ENCODE data around the gene CLIP1. TPM values are rescaled to one million over a fixed set of nuclear protein-coding genes. Genes with fewer than 3 reads are reported as not detected.
"Not testable (repeated sequence)": the region's sequence is repeated elsewhere in the genome, so short reads cannot be mapped to it uniquely, and the experiment has no call there.

The CLIP1 gene
- total RNA-seq, 2 experiments from 2014 or later, result 11.2 to 25.6 TPM

DNA sequence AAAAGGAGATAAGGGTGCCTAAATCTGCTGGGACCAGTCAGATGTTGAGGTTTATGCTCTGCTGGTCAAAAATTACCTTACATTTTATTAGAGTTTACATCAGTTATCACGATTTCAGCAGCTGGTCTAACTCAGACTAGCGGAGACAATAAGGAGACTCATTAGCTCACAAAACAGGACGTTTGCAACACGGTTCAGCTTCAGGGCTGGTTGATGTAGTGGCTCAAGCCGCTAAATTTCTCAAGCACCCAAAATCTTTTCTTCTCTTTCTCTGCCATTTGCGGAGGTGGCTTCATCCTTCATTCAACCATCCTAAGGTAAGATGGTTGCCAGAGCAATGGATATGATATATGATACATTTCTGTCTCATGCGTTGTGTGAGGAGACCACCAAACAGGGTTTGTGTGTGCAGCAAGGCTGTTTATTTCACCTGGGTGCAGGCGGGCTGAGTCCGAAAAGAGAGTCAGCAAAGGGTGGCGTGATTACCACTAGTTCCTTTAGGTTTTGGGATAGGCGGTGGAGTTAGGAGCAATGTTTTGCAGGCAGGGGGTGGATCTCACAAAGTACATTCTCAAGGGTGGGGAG, 30.3 kb upstream of the CLIP1 start:
- POLR2A ChIA-PET, result interaction anchor here (0.6 to 0.7 kb wide), 3 partner anchors 15 to 781 kb away, joined by 3 to 5 read pairs (median 5); no protein-coding TSS in a partner anchor
- H3K4me1 ChIP-seq (ENCODE audit: insufficient read depth, low read length, poor library complexity, severe bottlenecking), result peaks cover 16% of the 10 kb centered on the region
- no peak for DNase-seq (ENCODE audit: low spot score)
- no peak overlapping the region for H3K4me3 ChIP-seq (ENCODE audit: low read depth, low read length, poor library complexity, severe bottlenecking)
- H3K9me3 ChIP-seq (ENCODE audit: low read length), result no peaks in the 10 kb centered on the region
- BruUV-seq (replicated peaks), result no TSS peak
- CTCF ChIA-PET (ENCODE audit: unreplicated experiment), result interaction anchor here (0.7 kb wide), 1 partner anchor 38 kb away, joined by 3 read pairs; no protein-coding TSS in a partner anchor
- no peaks in the 10 kb centered on the region for H3K36me3 ChIP-seq (ENCODE audit: insufficient read depth, low read length)
- H3K4me2 ChIP-seq (ENCODE audit: low read length), result no peak overlapping the region
- H3K9me2 ChIP-seq (ENCODE audit: insufficient read depth, low read length), result no peaks in the 10 kb centered on the region
- no peaks in the 10 kb centered on the region for H3K79me2 ChIP-seq (ENCODE audit: insufficient read depth, low read depth, low read length)
- H4K20me1 ChIP-seq (ENCODE audit: insufficient read depth, low read length), result no peaks in the 10 kb centered on the region
- TF ChIP-seq, protein P1, sequence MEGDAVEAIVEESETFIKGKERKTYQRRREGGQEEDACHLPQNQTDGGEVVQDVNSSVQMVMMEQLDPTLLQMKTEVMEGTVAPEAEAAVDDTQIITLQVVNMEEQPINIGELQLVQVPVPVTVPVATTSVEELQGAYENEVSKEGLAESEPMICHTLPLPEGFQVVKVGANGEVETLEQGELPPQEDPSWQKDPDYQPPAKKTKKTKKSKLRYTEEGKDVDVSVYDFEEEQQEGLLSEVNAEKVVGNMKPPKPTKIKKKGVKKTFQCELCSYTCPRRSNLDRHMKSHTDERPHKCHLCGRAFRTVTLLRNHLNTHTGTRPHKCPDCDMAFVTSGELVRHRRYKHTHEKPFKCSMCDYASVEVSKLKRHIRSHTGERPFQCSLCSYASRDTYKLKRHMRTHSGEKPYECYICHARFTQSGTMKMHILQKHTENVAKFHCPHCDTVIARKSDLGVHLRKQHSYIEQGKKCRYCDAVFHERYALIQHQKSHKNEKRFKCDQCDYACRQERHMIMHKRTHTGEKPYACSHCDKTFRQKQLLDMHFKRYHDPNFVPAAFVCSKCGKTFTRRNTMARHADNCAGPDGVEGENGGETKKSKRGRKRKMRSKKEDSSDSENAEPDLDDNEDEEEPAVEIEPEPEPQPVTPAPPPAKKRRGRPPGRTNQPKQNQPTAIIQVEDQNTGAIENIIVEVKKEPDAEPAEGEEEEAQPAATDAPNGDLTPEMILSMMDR (conservative IDR thresholded peaks at IDR 0.05; ENCODE audit: low read length), result no peak
- TF ChIP-seq EZH2phosphoT487 (IDR thresholded peaks at IDR 0.05; ENCODE audit: borderline replicate concordance, low read depth, low read length), result no peak
- peak overlapping the region; percentile 10 for H3K27ac ChIP-seq (ENCODE audit: low read depth, low read length, poor library complexity, severe bottlenecking)
- peak overlapping the region; percentile 15; the same call in 1 of the 2 replicates for H2AFZ ChIP-seq (ENCODE audit: low read length)
- intact Hi-C loops (cut with micrococcal nuclease; ENCODE audit: unreplicated experiment), result no loop called here

DNA sequence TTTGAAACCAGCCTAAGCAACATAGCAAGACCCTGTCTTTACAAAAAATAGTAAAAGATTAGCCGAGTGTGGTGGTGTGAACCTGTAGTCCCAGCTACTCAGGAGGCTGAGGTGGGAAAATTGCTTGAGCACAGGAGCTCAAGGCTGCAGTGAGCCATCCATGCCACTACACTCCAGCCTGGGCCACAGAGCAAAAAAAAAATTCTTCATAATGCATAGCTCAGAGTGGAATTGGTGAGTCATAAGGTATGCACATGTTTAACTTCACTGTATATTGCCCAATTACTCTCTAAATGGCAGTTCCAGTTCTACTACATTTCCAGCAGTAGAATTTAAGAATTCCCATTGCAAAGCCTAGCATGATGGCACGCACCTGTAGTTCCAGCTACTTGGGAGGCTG, 26.8 kb upstream of the CLIP1 start:
- POLR2A ChIA-PET, result interaction anchor here (1.1 kb wide), 1 partner anchor 25 kb away, joined by 3 read pairs; no protein-coding TSS in a partner anchor
- Histone ChIP-seq H3K36me3 (ENCODE audit: insufficient read depth, low read length) (no peaks in the 10 kb centered on the region), H2AFZ (ENCODE audit: low read length) (no peak overlapping the region), H3K9me2 (ENCODE audit: insufficient read depth, low read length) (no peaks in the 10 kb centered on the region), H3K4me3 (ENCODE audit: low read depth, low read length, poor library complexity, severe bottlenecking) (no peak overlapping the region), H3K4me2 (ENCODE audit: low read length) (no peak overlapping the region), H4K20me1 (ENCODE audit: insufficient read depth, low read length) (no peaks in the 10 kb centered on the region), H3K27ac (ENCODE audit: low read depth, low read length, poor library complexity, severe bottlenecking) (no peak overlapping the region), H3K79me2 (ENCODE audit: insufficient read depth, low read depth, low read length) (no peaks in the 10 kb centered on the region), H3K9me3 (ENCODE audit: low read length) (no peaks in the 10 kb centered on the region), H3K4me1 (ENCODE audit: insufficient read depth, low read length, poor library complexity, severe bottlenecking) (peaks cover 16% of the 10 kb centered on the region)
- intact Hi-C loops (cut with micrococcal nuclease; ENCODE audit: unreplicated experiment), result no loop called here
- no peak for TF ChIP-seq EZH2phosphoT487 (IDR thresholded peaks at IDR 0.05; ENCODE audit: borderline replicate concordance, low read depth, low read length)
- TF ChIP-seq, protein P1 (conservative IDR thresholded peaks at IDR 0.05; ENCODE audit: low read length), result no peak
- BruUV-seq (replicated peaks), result no TSS peak
- DNase-seq (ENCODE audit: low spot score), result no peak
- CTCF ChIA-PET (ENCODE audit: unreplicated experiment), result no interaction called here

DNA sequence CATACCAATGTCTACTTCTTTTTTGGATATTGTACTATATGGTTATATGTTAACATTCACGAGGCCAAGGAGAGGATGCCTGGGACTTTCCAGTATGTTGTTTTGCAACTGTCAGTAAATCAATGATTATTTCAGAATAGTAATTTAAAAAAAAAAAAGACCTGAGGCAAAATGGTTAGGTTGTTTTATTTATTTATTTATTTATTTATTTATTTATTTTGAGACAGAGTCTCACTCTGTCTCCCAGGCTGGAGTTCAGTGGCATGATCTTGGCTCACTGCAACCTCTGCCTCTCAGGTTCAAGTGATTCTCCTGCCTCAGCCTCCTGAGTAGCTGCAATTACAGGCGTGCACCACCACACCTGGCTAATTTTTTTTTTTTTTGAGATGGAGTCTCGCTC, 25.4 kb upstream of the CLIP1 start:
- H3K27ac ChIP-seq (ENCODE audit: low read depth, low read length, poor library complexity, severe bottlenecking); CTCF ChIA-PET (ENCODE audit: unreplicated experiment): not testable (repeated sequence)
- POLR2A ChIA-PET, result interaction anchor here (0.7 kb wide), 1 partner anchor 533 kb away, joined by 3 read pairs; no protein-coding TSS in a partner anchor

DNA sequence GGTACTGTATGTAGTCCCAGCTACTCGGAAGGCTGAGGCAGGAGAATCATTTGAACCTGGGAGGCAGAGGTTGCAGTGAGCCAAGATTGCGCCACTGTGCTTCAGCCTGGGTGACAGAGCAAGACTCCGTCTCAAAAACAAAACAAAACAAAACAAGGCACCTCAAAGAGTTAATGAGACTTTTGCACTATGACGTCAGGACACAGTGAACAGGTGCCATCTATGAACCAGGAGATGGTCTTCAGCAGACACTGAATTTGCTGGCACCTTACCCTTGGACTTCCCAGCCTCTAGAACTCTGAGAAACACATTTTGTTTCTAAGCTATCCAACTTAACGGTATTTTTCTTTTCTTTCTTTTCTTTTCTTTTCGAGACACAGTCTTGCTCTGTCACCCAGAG, 23.9 kb upstream of the CLIP1 start:
- H3K36me3 ChIP-seq (ENCODE audit: insufficient read depth, low read length); H3K27ac ChIP-seq (ENCODE audit: low read depth, low read length, poor library complexity, severe bottlenecking); H3K79me2 ChIP-seq (ENCODE audit: insufficient read depth, low read depth, low read length); POLR2A ChIA-PET; H3K4me1 ChIP-seq (ENCODE audit: insufficient read depth, low read length, poor library complexity, severe bottlenecking); H3K4me2 ChIP-seq (ENCODE audit: low read length); H3K9me3 ChIP-seq (ENCODE audit: low read length); DNase-seq (ENCODE audit: low spot score); H3K9me2 ChIP-seq (ENCODE audit: insufficient read depth, low read length); CTCF ChIA-PET (ENCODE audit: unreplicated experiment); H3K4me3 ChIP-seq (ENCODE audit: low read depth, low read length, poor library complexity, severe bottlenecking); H2AFZ ChIP-seq (ENCODE audit: low read length); BruUV-seq (replicated peaks); intact Hi-C loops (cut with micrococcal nuclease; ENCODE audit: unreplicated experiment); H4K20me1 ChIP-seq (ENCODE audit: insufficient read depth, low read length): not testable (repeated sequence)

More for the DNA sequence above, 25.4 kb upstream of the CLIP1 start:
- DNase-seq (ENCODE audit: low spot score); H3K36me3 ChIP-seq (ENCODE audit: insufficient read depth, low read length); intact Hi-C loops (cut with micrococcal nuclease; ENCODE audit: unreplicated experiment); H3K9me3 ChIP-seq (ENCODE audit: low read length); BruUV-seq (replicated peaks); H3K9me2 ChIP-seq (ENCODE audit: insufficient read depth, low read length); H3K4me3 ChIP-seq (ENCODE audit: low read depth, low read length, poor library complexity, severe bottlenecking); H2AFZ ChIP-seq (ENCODE audit: low read length); H3K79me2 ChIP-seq (ENCODE audit: insufficient read depth, low read depth, low read length); H3K4me1 ChIP-seq (ENCODE audit: insufficient read depth, low read length, poor library complexity, severe bottlenecking); H3K4me2 ChIP-seq (ENCODE audit: low read length); H4K20me1 ChIP-seq (ENCODE audit: insufficient read depth, low read length): not testable (repeated sequence)

DNA sequence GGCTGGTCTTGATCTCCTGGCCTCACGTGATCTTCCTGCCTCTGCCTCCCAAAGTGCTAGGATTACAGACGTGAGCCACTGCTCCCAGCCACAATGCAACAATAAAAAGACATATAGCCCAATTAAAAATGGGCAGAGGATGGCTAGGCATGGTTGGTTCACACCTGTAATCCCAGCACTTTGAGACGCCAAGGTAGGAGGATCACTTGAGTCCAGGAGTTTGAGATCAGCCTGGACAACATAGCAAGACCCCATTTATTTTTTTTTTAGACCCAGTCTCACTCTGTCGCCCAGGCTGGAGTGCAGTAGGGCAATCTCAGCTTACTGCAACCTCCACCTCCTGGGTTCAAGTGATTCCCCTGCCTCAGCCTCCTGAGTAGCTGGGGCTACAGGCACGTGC, 21.6 kb upstream of the CLIP1 start:
- H3K4me3 ChIP-seq (ENCODE audit: low read depth, low read length, poor library complexity, severe bottlenecking); intact Hi-C loops (cut with micrococcal nuclease; ENCODE audit: unreplicated experiment); H3K9me2 ChIP-seq (ENCODE audit: insufficient read depth, low read length); H3K79me2 ChIP-seq (ENCODE audit: insufficient read depth, low read depth, low read length); POLR2A ChIA-PET; DNase-seq (ENCODE audit: low spot score); H3K4me2 ChIP-seq (ENCODE audit: low read length); H3K9me3 ChIP-seq (ENCODE audit: low read length); BruUV-seq (replicated peaks); CTCF ChIA-PET (ENCODE audit: unreplicated experiment); H3K4me1 ChIP-seq (ENCODE audit: insufficient read depth, low read length, poor library complexity, severe bottlenecking); H2AFZ ChIP-seq (ENCODE audit: low read length); H3K27ac ChIP-seq (ENCODE audit: low read depth, low read length, poor library complexity, severe bottlenecking); H4K20me1 ChIP-seq (ENCODE audit: insufficient read depth, low read length); H3K36me3 ChIP-seq (ENCODE audit: insufficient read depth, low read length): not testable (repeated sequence)
